Ascending aorta (tissue), 2 donors: Measurements from ENCODE around the gene ATOH8. TPM values are rescaled to one million over a fixed set of nuclear protein-coding genes. Genes with fewer than 3 reads are reported as not detected.

Source experiments
- DNase-seq, 2 donors: peaks; one replicate each; pipeline ENCODE4 v3.0.0-alpha.2; 2019; ENCODE audit warnings: low spot score in 2 of 2
- H3K27ac ChIP-seq, 2 donors: fragments of 200-600 bp; sonication (generic); one replicate each; pipeline ENCODE4 v1.5.1; 2016 to 2017; ENCODE audit warnings: mild to moderate bottlenecking in 1 of 2
- H3K27me3 ChIP-seq: fragments of 200-600 bp; sonication (generic); one replicate; pipeline ENCODE4 v1.5.1; 2017
- H3K36me3 ChIP-seq, 2 donors: fragments of 200-600 bp; sonication (generic); one replicate each; pipeline ENCODE4 v1.5.1; 2016
- H3K4me1 ChIP-seq, 2 donors: fragments of 200-600 bp; sonication (generic); one replicate each; pipeline ENCODE4 v1.5.1; 2016 to 2017; ENCODE audit warnings: mild to moderate bottlenecking in 1 of 2
- H3K4me3 ChIP-seq, 2 donors: fragments of 200-600 bp; sonication (generic); one replicate each; pipeline ENCODE4 v1.5.1; 2016 to 2017; ENCODE audit warnings: mild to moderate bottlenecking in 1 of 2
- H3K9me3 ChIP-seq, 2 donors: fragments of 200-600 bp; sonication (generic); one replicate each; pipeline ENCODE4 v1.5.1; 2016
- CTCF ChIP-seq, 3 experiments: fragments of 200-600 bp in 2 of 3; fragments of 450-650 bp in 1 of 3; sonication (generic) in 2 of 3; IDR thresholded peaks; one replicate each; pipeline ENCODE4 v1.5.1; 2016 to 2019; ENCODE audit warnings: antibody characterized with exemption in 3 of 3, mild to moderate bottlenecking in 1 of 3, moderate library complexity in 1 of 3
- intact Hi-C: fragments of 100-400 bp; cut with DNase I; formaldehyde crosslinking; loops from one replicate; pipeline ENCODE4 v1.15.1; 2023
- total RNA-seq: library from RNA; depleted of rRNA; stranded (reverse); fragments of >200 nt; gene quantifications from one replicate; pipeline ENCODE4 v1.1.0, GENCODE V29; 2016

ATOH8 gene
- total RNA-seq, 1 donor from 2014 or later = 239 TPM

DNA sequence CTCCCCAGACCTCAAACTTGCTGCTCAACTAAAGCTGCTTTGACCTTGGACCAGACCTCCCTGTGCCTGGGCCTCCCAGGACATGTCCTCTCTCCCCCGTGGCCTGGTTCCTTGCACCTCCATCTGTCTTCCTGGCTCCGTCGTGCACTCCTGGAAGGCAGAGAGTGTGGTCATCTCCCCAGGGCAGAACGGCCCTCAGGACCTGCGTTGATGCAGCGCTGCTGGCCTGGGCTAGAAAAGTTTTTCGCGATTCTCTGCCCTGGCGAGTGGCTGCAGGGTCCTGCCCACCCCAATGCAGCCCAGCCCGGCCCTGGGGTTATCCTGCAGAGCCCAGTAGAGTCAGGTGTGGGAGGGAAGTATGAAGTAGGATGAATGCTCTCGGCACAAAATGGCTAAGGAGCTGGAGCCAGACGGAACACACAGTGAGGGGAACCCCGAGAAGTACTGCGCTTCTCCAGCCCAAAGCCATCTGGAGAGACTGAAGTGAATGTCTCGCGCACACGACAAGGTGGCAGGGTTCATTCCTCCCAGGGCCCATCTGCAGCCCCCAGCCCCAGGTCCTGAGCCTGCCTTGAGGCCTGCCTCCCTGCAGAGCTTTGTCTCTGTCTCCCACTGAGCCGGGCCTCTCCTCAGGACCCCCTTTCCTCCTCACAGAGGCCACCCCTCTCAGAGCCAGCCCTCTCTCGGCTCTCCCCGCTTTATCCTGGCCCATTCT lies 41.7 kb downstream of the ATOH8 start:
- Histone ChIP-seq H3K36me3 (peaks cover 0 to 15% of the 10 kb centered on the region in 2 donors), H3K9me3 (no peaks in the 10 kb centered on the region), H3K4me1 (peaks cover 42 to 72% of the 10 kb centered on the region in 2 donors), H3K27me3 (no peaks in the 10 kb centered on the region), H3K27ac (peak overlapping the region; percentile 87 to 91), H3K4me3 (no peak overlapping the region)
- intact Hi-C loops = loop anchor here (2.0 kb wide), 2 partner anchors 17 to 43 kb away; partner anchors contain the start of gene ATOH8
- no peak for DNase-seq
- TF ChIP-seq CTCF (IDR thresholded peaks at IDR 0.05) = no peak

GRCh38 chr2:85796046-85796340 lies 42.2 kb downstream of the ATOH8 start:
- peaks cover 0 to 15% of the 10 kb centered on the region in 2 donors for H3K36me3 ChIP-seq
- no peaks in the 10 kb centered on the region for H3K9me3 ChIP-seq
- peak overlapping the region; percentile 87 to 91 for H3K27ac ChIP-seq
- intact Hi-C loops = loop anchor here (2.0 kb wide), 1 partner anchor 17 kb away; no protein-coding TSS in a partner anchor
- TF ChIP-seq CTCF (IDR thresholded peaks at IDR 0.05) = no peak
- H3K27me3 ChIP-seq = no peaks in the 10 kb centered on the region
- no peak overlapping the region for H3K4me3 ChIP-seq
- no peak for DNase-seq
- peaks cover 39 to 67% of the 10 kb centered on the region in 2 donors for H3K4me1 ChIP-seq

DNA sequence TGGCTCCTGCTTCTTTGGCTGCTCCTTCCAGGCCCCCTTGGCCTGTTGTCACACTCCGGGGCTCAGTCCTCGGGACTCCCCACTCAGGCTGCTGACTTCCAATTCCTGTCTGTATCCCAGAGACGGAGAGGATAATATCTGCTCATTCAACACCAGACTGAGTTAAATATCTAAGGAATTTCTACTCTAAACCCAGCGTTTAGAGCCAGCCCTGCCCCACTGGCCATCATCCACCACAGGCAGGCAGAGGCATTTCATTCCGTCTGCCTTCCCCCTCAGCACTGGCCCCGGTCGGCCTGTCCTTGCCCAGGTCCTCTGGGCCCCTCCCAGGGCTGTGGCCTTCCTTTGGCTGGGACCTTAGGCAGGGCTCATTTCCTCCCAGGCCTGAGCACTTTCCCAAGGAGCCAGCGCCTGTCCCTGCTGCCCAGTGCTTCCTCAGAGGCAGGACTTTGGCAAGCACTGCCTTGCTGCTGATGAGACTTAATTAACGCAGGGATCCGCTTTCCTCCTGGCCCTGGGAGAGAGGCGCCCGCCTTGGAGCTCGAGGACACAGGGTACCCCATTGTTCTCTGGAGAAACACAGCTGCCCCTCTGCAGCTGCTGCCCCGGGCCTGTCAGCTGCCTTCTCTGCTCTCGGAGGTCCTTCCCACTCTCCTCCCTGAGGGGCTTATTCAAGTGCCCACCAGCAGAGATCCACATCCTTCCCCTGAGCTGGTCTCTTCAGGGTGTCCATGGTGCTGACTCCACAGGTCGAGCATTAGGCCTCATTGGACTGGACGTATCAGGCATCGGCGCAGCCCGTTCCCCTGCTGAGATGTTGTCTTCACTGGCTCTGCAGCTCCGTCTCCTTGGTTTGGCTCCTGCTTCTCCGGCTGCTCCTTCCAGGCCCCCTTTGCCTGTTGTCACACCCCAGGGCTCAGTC lies 42.8 kb downstream of the ATOH8 start:
- Histone ChIP-seq H3K4me1 (peaks cover 39 to 61% of the 10 kb centered on the region in 2 donors), H3K27me3 (no peaks in the 10 kb centered on the region), H3K4me3 (no peak overlapping the region), H3K27ac (peak overlapping the region; percentile 87 to 91), H3K9me3 (no peaks in the 10 kb centered on the region), H3K36me3 (peaks cover 1 to 14% of the 10 kb centered on the region in 2 donors)
- TF ChIP-seq CTCF (IDR thresholded peaks at IDR 0.05) = no peak
- peak in 1 of 2 donors; percentile 69 for DNase-seq
- intact Hi-C loops = loop anchor here (2.0 kb wide), 1 partner anchor 16 kb away; no protein-coding TSS in a partner anchor

DNA sequence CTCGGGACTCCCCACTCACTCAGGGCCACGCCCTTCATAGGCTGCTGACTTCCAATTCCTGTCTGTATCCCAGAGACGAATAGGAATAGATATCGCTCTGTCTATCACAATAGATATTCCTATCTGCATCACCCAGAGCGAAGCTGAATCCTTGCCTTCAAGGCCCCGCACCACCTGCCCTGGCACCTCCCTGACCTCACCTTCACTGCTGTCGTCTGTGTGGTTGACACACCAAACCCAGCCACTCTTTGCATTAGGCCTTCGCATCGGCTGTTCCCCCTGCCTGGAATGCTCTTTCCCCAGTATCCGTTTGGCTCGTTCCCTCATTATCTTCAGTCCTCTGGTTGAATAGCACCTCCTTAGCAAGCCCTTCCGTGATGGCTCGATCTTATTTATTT lies 43.5 kb downstream of the ATOH8 start:
- H3K4me3 ChIP-seq = no peak overlapping the region
- H3K27me3 ChIP-seq = no peaks in the 10 kb centered on the region
- H3K36me3 ChIP-seq = peaks cover 7 to 19% of the 10 kb centered on the region in 2 donors
- H3K9me3 ChIP-seq = no peaks in the 10 kb centered on the region
- intact Hi-C loops = loop anchor here (2.0 kb wide), 1 partner anchor 16 kb away; no protein-coding TSS in a partner anchor
- peaks cover 34 to 55% of the 10 kb centered on the region in 2 donors for H3K4me1 ChIP-seq
- no peak for DNase-seq
- no peak for TF ChIP-seq CTCF (IDR thresholded peaks at IDR 0.05)
- H3K27ac ChIP-seq = peak overlapping the region; percentile 87 to 91

DNA sequence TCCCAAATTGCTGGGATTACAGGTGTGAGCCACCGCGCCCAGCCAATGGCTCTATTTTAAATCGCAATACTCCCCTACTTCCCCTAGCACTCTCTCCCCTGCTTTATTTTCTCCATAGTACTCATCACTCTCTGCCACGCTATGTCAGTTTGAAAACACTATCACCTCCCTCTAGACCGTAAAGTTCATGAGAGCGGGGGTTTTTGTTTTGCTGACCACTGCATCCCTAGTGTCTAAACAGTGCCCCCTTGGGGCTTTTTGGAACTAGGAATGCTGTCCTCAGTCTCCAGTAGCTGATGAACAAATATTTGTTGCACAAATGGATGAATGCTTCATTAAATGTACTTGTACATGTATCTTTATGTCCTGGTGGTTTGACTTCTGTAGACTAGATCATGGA lies 44.1 kb downstream of the ATOH8 start:
- peak in 1 of 2 donors; percentile 49 for DNase-seq
- H3K4me1 ChIP-seq = peaks cover 31 to 49% of the 10 kb centered on the region in 2 donors
- H3K36me3 ChIP-seq = peaks cover 7 to 23% of the 10 kb centered on the region in 2 donors
- peak in 2 of 3 experiments; percentile 18 to 54 for TF ChIP-seq CTCF (IDR thresholded peaks at IDR 0.05)
- H3K4me3 ChIP-seq = no peak overlapping the region
- no peaks in the 10 kb centered on the region for H3K9me3 ChIP-seq
- peak overlapping the region; percentile 87 to 91 for H3K27ac ChIP-seq
- intact Hi-C loops = loop anchor here (2.0 kb wide), 1 partner anchor 15 kb away; no protein-coding TSS in a partner anchor
- H3K27me3 ChIP-seq = no peaks in the 10 kb centered on the region
